ENCODE results near the gene DEF6.

GRCh38 chr6:35319346-35320030, 21.9 kb downstream of the DEF6 start:
- TF ChIP-seq, protein P1, sequence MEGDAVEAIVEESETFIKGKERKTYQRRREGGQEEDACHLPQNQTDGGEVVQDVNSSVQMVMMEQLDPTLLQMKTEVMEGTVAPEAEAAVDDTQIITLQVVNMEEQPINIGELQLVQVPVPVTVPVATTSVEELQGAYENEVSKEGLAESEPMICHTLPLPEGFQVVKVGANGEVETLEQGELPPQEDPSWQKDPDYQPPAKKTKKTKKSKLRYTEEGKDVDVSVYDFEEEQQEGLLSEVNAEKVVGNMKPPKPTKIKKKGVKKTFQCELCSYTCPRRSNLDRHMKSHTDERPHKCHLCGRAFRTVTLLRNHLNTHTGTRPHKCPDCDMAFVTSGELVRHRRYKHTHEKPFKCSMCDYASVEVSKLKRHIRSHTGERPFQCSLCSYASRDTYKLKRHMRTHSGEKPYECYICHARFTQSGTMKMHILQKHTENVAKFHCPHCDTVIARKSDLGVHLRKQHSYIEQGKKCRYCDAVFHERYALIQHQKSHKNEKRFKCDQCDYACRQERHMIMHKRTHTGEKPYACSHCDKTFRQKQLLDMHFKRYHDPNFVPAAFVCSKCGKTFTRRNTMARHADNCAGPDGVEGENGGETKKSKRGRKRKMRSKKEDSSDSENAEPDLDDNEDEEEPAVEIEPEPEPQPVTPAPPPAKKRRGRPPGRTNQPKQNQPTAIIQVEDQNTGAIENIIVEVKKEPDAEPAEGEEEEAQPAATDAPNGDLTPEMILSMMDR (IDR thresholded peaks at IDR 0.05; ENCODE audit: low read depth, low read length) = no peak
- TF ChIP-seq EZH2phosphoT487 (IDR thresholded peaks at IDR 0.05; ENCODE audit: low read depth) = no peak
